Fibroblast of the conjunctiva (primary cell): Measurements from ENCODE around the gene ARHGAP26.

Experiments used
- DNase-seq: peaks from one replicate; pipeline ENCODE4 v3.0.0-alpha.2; 2010; ENCODE audit warnings: low read depth

The ARHGAP26 gene

DNA sequence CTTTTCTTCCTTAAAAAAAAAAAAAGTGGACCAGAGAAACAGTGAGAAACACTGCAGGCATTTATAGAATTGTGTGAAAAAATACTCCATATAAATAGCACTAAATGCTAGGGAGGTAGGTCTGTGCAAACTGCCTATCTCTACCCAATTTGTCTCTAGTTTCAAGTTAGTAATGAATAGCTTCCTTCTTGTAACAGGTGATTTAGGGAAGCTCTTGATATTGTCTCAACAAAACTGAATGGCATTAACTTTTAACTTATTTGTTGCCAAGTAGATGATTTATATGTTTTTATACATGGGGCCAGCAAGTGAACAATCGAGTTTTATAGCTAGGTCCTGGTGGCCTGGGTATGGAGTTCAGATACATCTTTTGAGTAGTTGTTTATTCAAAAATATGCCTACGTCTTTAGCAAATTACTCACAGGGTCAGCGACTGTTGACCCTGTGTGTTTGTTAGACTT lies 349.7 kb downstream of the ARHGAP26 start:
- DNase-seq = no peak

GRCh38 chr5:143120460-143121134 lies 350.4 kb downstream of the ARHGAP26 start:
- DNase-seq = no peak

GRCh38 chr5:143121135-143121475 lies 350.9 kb downstream of the ARHGAP26 start:
- no peak for DNase-seq

- no peak for DNase-seq
Observed at GRCh38 chr5:143124593-143124992, 354.4 kb downstream of the ARHGAP26 start.

DNA sequence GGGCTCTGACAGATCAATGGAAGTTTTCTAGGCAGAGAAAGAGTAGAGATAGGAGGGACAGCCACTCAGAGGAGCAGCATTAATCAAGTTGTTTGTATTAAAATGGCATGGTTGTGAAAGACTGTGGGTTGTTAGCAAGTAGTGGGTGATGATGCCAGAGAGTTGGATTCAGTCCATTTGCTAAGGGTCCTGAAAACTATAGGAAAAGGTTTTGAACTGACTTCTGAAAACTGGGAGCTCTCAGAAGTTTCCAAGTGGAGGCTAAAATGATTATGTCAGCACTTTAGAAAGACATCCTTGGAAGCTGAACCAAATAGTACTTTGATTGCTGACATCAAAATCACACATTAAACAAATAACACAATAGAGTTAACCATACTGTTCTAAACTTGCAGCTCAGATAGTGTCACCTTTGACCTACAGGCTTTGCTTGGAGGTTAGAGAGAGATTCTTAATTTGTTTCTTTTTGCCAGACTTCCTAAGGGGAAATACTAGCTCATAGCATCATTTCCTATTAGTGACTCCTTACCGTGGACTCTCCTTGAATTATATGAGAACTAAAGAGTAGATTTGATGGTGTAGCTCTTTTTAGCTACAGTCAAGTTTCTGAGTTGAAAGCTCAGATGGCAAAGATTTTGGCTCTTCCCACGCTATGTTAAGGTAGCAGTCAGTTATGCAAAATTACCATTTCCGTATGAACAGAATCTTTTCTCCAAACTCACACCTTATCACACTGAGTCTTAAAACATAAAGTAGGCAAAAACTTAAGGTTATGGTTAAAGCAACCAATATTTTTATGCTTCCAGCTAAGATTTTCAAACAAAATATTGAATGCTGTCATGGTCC lies 356.2 kb downstream of the ARHGAP26 start:
- no peak for DNase-seq

DNA sequence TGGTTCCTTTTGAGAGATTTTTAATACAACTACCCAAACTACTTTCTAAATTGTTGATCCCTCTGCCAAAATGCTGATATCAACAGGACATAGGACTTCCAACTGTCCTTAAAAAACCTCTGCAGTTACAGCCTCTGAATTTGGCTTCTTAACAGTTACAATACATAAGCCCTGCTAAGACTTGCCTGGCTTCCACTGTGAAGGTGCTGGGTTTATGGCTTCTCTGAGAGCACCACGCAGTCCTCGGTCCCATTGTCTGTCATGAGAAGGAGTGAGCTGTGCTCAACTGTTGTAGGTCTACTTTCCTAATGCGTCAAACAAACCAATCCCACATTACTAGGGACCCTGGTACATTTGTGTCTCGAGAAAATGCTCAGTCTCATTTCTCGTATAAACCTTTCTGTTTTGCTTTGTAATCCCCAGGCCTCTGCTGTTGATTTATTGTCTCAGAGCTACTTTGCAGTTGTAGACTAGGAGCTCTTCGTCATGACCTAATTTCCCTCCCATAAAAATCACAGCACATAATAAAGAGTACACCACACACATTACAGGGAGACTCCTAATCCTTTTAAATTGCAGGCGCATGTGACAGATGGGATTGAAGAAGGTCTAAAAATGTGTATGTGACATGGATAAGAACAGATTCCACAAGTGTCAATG lies 358.4 kb downstream of the ARHGAP26 start:
- DNase-seq = no peak

- DNase-seq = no peak
Observed at GRCh38 chr5:143129203-143129602, 359.0 kb downstream of the ARHGAP26 start.

DNA sequence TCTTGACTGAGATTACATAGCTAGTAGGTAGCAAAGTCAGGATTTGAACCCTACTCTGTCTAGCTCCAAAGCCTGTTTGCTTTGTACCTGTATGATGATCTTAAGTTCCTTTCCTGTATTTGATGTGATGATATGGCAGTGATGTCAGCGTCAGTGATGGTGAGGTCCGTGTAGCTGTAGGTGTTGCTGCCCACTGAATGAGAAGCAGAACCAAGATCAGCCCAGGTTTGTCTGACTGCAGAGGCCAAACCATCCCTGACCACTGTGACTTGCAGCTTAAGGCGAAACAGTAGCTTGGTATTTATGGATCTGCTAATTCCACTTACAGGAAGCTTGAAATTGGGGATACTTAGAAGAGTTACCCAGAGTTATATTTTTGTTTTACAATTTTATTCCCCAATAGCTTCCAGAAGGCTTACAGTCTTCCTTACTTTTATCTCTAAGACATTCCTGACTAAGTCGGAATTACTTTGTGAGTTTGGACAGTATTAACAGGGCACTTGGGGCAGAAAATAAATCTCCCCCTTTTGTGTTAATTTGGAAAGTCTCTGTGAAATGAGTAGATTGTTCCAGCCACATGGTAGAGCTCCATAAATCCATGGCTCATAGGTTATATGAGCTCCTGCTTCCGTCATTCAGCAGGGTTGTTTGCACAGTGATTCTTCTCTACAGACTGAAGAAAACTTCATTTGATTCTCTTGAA lies 359.9 kb downstream of the ARHGAP26 start:
- no peak for DNase-seq

GRCh38 chr5:143130613-143131305 lies 360.6 kb downstream of the ARHGAP26 start:
- DNase-seq = no peak

- DNase-seq = no peak
Observed at GRCh38 chr5:143131972-143132371, 361.8 kb downstream of the ARHGAP26 start.

DNA sequence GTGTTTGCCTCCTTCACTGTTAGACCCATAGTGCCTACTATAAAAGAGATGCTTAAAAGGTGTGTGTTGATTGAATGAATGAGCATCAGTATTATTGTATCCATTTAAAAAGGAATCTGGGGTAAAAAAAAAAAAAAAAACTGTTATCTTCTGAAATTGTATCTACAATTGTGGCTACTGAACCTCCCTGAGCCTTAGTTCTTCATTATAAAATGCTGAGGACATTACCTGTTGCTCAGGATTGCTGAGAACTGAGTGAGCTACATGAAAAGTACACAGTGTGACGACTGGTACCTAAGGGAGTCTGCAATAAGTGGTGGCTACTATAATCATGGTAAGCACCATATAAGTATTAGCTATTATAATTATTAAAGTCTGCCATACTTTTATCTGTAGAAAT lies 362.6 kb downstream of the ARHGAP26 start:
- no peak for DNase-seq

DNA sequence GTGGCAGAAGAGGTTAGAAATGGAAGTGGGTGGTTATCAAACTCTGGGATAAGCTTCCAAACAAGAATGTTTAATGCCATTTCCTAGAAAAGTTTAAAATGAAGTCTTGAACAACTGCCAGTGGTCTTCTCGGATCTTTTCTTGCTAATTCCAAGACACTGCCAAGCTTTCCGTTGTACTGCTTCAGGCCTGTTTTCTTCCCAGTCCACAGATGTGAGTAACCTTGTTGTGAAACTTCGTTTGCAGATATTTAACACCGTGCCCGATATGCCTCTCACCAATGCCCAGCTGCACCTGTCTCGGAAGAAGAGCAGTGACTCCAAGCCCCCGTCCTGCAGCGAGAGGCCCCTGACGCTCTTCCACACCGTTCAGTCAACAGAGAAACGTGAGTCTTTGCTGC lies 363.5 kb downstream of the ARHGAP26 start:
- peak; percentile 16 for DNase-seq

- no peak for DNase-seq
Observed at GRCh38 chr5:143134269-143134668, 364.1 kb downstream of the ARHGAP26 start.

- no peak for DNase-seq
Observed at GRCh38 chr5:143134900-143135299, 364.7 kb downstream of the ARHGAP26 start.

GRCh38 chr5:143135832-143136551 lies 365.8 kb downstream of the ARHGAP26 start:
- DNase-seq = no peak

- DNase-seq = no peak
Observed at GRCh38 chr5:143138839-143139238, 368.7 kb downstream of the ARHGAP26 start.

DNA sequence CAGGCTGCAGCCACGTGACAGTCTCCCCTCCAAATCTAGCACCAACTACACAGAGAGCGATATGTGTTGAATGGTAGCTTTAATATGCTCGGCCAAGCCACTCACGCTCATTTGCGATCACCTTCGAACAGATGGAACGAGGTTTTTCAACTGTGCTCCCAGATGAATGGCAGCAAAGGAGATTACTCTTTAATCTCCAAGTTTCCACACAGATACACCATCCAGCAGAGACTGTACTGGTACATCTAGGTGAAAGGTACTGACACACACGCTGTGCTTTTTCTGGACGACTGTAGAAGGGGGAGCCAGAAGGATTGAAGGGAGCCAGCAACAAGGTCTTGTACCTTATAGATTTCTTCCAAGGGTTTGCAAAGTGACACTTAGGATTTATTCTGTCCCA lies 369.4 kb downstream of the ARHGAP26 start:
- DNase-seq = no peak

GRCh38 chr5:143140492-143141203 lies 370.5 kb downstream of the ARHGAP26 start:
- DNase-seq = no peak

- DNase-seq = no peak
Observed at GRCh38 chr5:143141652-143142051, 371.5 kb downstream of the ARHGAP26 start.
